ENCODE results near the gene MPDU1. TPM values are rescaled to one million over a fixed set of nuclear protein-coding genes. Genes with fewer than 3 reads are reported as not detected.

The MPDU1 gene
- total and polyA plus RNA-seq, 2 of the 13 experiments (the other 11 are each of a cell fraction or from before 2014, with no cell fraction given): 112 to 167 TPM

DNA sequence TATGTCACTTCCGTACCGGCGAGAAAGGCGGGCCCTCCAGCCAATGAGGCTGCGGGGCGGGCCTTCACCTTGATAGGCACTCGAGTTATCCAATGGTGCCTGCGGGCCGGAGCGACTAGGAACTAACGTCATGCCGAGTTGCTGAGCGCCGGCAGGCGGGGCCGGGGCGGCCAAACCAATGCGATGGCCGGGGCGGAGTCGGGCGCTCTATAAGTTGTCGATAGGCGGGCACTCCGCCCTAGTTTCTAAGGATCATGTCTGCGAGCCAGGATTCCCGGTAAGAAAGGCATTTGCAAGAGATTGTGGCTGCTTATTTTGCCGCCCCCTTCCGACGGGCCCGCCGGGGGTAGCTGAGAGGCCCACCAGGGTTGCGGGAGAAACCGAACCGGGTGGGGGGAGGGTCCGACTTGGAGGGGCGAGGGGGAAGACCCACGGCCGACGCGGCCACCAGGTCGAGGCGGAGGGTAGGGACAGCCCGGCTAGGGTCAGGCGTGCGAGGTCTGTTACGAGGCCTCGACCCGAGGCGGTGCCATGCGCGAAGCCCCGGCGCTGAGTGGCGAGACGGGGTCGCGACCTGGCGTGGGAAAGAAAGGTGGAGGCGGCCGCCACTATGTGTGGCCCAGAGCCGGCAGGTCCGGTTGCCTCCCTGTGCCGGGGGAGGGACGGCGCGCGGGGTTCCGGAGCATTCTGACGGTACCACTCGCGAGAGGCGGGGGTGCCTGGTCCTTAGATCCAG, 10.9 kb upstream of the MPDU1 start (continued):
- TF ChIP-seq ZNF326 (CRISPR knock-in tag; IDR thresholded peaks at IDR 0.05; ENCODE audit: borderline replicate concordance) (no peak), REL (CRISPR knock-in tag; conservative IDR thresholded peaks at IDR 0.05) (peak; percentile 83; the same call in 1 of the 2 replicates), MTERF4 (CRISPR knock-in tag; IDR thresholded peaks at IDR 0.05) (no peak), ELF4 (CRISPR knock-in tag; IDR thresholded peaks at IDR 0.05; ENCODE audit: borderline replicate concordance) (peak; percentile 99), KAT7 (CRISPR knock-in tag; IDR thresholded peaks at IDR 0.05; ENCODE audit: borderline replicate concordance) (no peak; the same call in 1 of the 2 replicates), RAD21 (CRISPR knock-in tag; IDR thresholded peaks at IDR 0.05) (no peak; the same call in none of the 2 replicates), EEA1 (CRISPR knock-in tag; IDR thresholded peaks at IDR 0.05; ENCODE audit: borderline replicate concordance) (no peak; the same call in 1 of the 2 replicates), MATR3 (CRISPR knock-in tag; IDR thresholded peaks at IDR 0.05) (no peak), MEF2D (CRISPR knock-in tag; IDR thresholded peaks at IDR 0.05) (no peak; the same call in 1 of the 2 replicates), NCOR1 (IDR thresholded peaks at IDR 0.05; ENCODE audit: borderline replicate concordance, low read length) (no peak), CEBPB (IDR thresholded peaks at IDR 0.05; ENCODE audit: borderline replicate concordance, low read depth, low read length) (no peak; the same call in 1 of the 2 replicates), EHMT2 (IDR thresholded peaks at IDR 0.05; ENCODE audit: borderline replicate concordance, low read depth, low read length) (no peak), IRF2 (CRISPR knock-in tag; IDR thresholded peaks at IDR 0.05) (no peak; the same call in none of the 2 replicates), ZBTB39 (CRISPR knock-in tag; IDR thresholded peaks at IDR 0.05) (peak; percentile 23; the same call in 1 of the 2 replicates), POGZ (CRISPR knock-in tag; IDR thresholded peaks at IDR 0.05) (peak; percentile 69; the same call in 1 of the 2 replicates), SMARCC2 (IDR thresholded peaks at IDR 0.05) (no peak)
- TF ChIP-seq, protein P1, sequence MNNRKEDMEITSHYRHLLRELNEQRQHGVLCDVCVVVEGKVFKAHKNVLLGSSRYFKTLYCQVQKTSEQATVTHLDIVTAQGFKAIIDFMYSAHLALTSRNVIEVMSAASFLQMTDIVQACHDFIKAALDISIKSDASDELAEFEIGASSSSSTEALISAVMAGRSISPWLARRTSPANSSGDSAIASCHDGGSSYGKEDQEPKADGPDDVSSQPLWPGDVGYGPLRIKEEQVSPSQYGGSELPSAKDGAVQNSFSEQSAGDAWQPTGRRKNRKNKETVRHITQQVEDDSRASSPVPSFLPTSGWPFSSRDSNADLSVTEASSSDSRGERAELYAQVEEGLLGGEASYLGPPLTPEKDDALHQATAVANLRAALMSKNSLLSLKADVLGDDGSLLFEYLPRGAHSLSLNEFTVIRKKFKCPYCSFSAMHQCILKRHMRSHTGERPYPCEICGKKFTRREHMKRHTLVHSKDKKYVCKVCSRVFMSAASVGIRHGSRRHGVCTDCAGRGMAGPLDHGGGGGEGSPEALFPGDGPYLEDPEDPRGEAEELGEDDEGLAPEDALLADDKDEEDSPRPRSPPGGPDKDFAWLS (CRISPR knock-in tag; IDR thresholded peaks at IDR 0.05; ENCODE audit: borderline replicate concordance): no peak
- TF ChIP-seq, protein P2, sequence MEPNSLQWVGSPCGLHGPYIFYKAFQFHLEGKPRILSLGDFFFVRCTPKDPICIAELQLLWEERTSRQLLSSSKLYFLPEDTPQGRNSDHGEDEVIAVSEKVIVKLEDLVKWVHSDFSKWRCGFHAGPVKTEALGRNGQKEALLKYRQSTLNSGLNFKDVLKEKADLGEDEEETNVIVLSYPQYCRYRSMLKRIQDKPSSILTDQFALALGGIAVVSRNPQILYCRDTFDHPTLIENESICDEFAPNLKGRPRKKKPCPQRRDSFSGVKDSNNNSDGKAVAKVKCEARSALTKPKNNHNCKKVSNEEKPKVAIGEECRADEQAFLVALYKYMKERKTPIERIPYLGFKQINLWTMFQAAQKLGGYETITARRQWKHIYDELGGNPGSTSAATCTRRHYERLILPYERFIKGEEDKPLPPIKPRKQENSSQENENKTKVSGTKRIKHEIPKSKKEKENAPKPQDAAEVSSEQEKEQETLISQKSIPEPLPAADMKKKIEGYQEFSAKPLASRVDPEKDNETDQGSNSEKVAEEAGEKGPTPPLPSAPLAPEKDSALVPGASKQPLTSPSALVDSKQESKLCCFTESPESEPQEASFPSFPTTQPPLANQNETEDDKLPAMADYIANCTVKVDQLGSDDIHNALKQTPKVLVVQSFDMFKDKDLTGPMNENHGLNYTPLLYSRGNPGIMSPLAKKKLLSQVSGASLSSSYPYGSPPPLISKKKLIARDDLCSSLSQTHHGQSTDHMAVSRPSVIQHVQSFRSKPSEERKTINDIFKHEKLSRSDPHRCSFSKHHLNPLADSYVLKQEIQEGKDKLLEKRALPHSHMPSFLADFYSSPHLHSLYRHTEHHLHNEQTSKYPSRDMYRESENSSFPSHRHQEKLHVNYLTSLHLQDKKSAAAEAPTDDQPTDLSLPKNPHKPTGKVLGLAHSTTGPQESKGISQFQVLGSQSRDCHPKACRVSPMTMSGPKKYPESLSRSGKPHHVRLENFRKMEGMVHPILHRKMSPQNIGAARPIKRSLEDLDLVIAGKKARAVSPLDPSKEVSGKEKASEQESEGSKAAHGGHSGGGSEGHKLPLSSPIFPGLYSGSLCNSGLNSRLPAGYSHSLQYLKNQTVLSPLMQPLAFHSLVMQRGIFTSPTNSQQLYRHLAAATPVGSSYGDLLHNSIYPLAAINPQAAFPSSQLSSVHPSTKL (CRISPR knock-in tag; IDR thresholded peaks at IDR 0.05): no peak; the same call in 1 of the 2 replicates
- TF ChIP-seq, protein P3, sequence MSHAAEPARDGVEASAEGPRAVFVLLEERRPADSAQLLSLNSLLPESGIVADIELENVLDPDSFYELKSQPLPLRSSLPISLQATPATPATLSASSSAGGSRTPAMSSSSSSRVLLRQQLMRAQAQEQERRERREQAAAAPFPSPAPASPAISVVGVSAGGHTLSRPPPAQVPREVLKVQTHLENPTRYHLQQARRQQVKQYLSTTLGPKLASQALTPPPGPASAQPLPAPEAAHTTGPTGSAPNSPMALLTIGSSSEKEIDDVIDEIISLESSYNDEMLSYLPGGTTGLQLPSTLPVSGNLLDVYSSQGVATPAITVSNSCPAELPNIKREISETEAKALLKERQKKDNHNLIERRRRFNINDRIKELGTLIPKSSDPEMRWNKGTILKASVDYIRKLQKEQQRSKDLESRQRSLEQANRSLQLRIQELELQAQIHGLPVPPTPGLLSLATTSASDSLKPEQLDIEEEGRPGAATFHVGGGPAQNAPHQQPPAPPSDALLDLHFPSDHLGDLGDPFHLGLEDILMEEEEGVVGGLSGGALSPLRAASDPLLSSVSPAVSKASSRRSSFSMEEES (CRISPR knock-in tag; IDR thresholded peaks at IDR 0.05): no peak

All from HepG2 (cell line).